HG03457 (cell line): Measurements from ENCODE around the gene PCSK5.
A peak's percentile ranks its signal among the peaks of the same experiment; 100 is the strongest.
"Not testable (repeated sequence)": the region's sequence is repeated elsewhere in the genome, so short reads cannot be mapped to it uniquely, and the experiment has no call there.

Experiments
- ATAC-seq: cut with Tn5 transposase; IDR thresholded peaks from one replicate; pipeline ENCODE4 v1.9.1; 2021; ENCODE audit warnings: moderate number of reproducible peaks; ENCODE audit not compliant: unreplicated experiment

The PCSK5 gene

GRCh38 chr9:75890472-75891276 is at the start of gene PCSK5:
Gene PCSK5 (plus strand): TSS chr9:75890673. CDS start chr9:75891182, 509 bp downstream.
- peak; percentile 84 for ATAC-seq

GRCh38 chr9:75844321-75844720 is 46.2 kb upstream of the PCSK5 start:
- ATAC-seq: no peak

- no peak for ATAC-seq
Measured at GRCh38 chr9:75845806-75846205, 44.7 kb upstream of the PCSK5 start.

GRCh38 chr9:75847085-75847484 is 43.4 kb upstream of the PCSK5 start:
- ATAC-seq: no peak

GRCh38 chr9:75850459-75851200 is 39.8 kb upstream of the PCSK5 start:
- no peak for ATAC-seq

GRCh38 chr9:75851917-75852316 is 38.6 kb upstream of the PCSK5 start:
- ATAC-seq: no peak

- no peak for ATAC-seq
Measured at GRCh38 chr9:75852746-75853145, 37.7 kb upstream of the PCSK5 start.

GRCh38 chr9:75855509-75855908 is 35.0 kb upstream of the PCSK5 start:
- ATAC-seq: no peak

GRCh38 chr9:75858497-75859092 is 31.9 kb upstream of the PCSK5 start:
- no peak for ATAC-seq

- ATAC-seq: no peak
Measured at GRCh38 chr9:75864266-75864665, 26.2 kb upstream of the PCSK5 start.

- no peak for ATAC-seq
Measured at GRCh38 chr9:75866273-75866871, 24.1 kb upstream of the PCSK5 start.

GRCh38 chr9:75868526-75868925 is 21.9 kb upstream of the PCSK5 start:
- ATAC-seq: not testable (repeated sequence)

GRCh38 chr9:75869236-75869635 is 21.2 kb upstream of the PCSK5 start:
- no peak for ATAC-seq

GRCh38 chr9:75870450-75870849 is 20.0 kb upstream of the PCSK5 start:
- no peak for ATAC-seq

- ATAC-seq: no peak
Measured at GRCh38 chr9:75871624-75872023, 18.8 kb upstream of the PCSK5 start.

- no peak for ATAC-seq
Measured at GRCh38 chr9:75873712-75874111, 16.8 kb upstream of the PCSK5 start.

GRCh38 chr9:75876999-75877640 is 13.4 kb upstream of the PCSK5 start:
- ATAC-seq: no peak

GRCh38 chr9:75878488-75878860 is 12.0 kb upstream of the PCSK5 start:
- ATAC-seq: no peak

- ATAC-seq: no peak
Measured at GRCh38 chr9:75880618-75881017, 9.9 kb upstream of the PCSK5 start.

- no peak for ATAC-seq
Measured at GRCh38 chr9:75881761-75882160, 8.7 kb upstream of the PCSK5 start.

- ATAC-seq: no peak
Measured at GRCh38 chr9:75885652-75886051, 4.8 kb upstream of the PCSK5 start.
